Left lobe of liver (tissue), 2 donors: ENCODE results near the gene ELL2. TPM values are rescaled to one million over a fixed set of nuclear protein-coding genes. Genes with fewer than 3 reads are reported as not detected.
"Not testable (repeated sequence)": the region's sequence is repeated elsewhere in the genome, so short reads cannot be mapped to it uniquely, and the experiment has no call there.

Experiments
- ATAC-seq: fragments of 200-7000 bp; cut with Tn5 transposase; one replicate; pipeline ENCODE4 v1.9.1; 2020; ENCODE audit warnings: mild to moderate bottlenecking, moderate library complexity
- DNase-seq: peaks from one replicate; pipeline ENCODE4 v3.0.0-alpha.2; 2020; ENCODE audit warnings: low spot score
- total RNA-seq: library from RNA; stranded (reverse); gene quantifications from one replicate; pipeline ENCODE4 v1.2.1, GENCODE V29; 2021
- donor health status: DM: no; HTN: no; CAD: no; lungs with moderate emphysema.
- donor health status: DM: no; HTN: yes; CAD: no.

The ELL2 gene
- total RNA-seq, 1 donor from 2014 or later = 76.4 TPM

GRCh38 chr5:95843733-95844223 lies 117.9 kb downstream of the ELL2 start:
- DNase-seq (peak; percentile 77), ATAC-seq (peak; percentile 66)

- ATAC-seq = peak; percentile 44
- DNase-seq = peak; percentile 71
Observed at GRCh38 chr5:95842854-95843544, 118.7 kb downstream of the ELL2 start.

- peak; percentile 56 for DNase-seq
- ATAC-seq = peak; percentile 21
Observed at GRCh38 chr5:95841914-95842812, 119.5 kb downstream of the ELL2 start.

GRCh38 chr5:95840956-95841705 lies 120.5 kb downstream of the ELL2 start:
- ATAC-seq = no peak
- DNase-seq = no peak

- ATAC-seq (no peak), DNase-seq (no peak)
Observed at GRCh38 chr5:95839658-95840057, 122.0 kb downstream of the ELL2 start.

- no peak for DNase-seq
- ATAC-seq = no peak
Observed at GRCh38 chr5:95838556-95838955, 123.1 kb downstream of the ELL2 start.

GRCh38 chr5:95838001-95838520 lies 123.6 kb downstream of the ELL2 start:
- ATAC-seq = no peak
- DNase-seq = peak; percentile 39

GRCh38 chr5:95837492-95837891 lies 124.2 kb downstream of the ELL2 start:
- no peak for DNase-seq
- no peak for ATAC-seq

- ATAC-seq, DNase-seq: not testable (repeated sequence)
Observed at GRCh38 chr5:95836971-95837370, 124.7 kb downstream of the ELL2 start.

- DNase-seq (no peak), ATAC-seq (no peak)
Observed at GRCh38 chr5:95836544-95836943, 125.1 kb downstream of the ELL2 start.

GRCh38 chr5:95835682-95836385 lies 125.8 kb downstream of the ELL2 start:
- ATAC-seq (peak; percentile 38), DNase-seq (peak; percentile 49)

Other genes starting within 250 kb of the ELL2 start
- 45.1 TPM for gene RHOBTB3, start 230.5 kb downstream of the ELL2 start, total RNA-seq
- gene GLRX, start 139.1 kb downstream of the ELL2 start, total RNA-seq = 41.3 TPM